Left ventricle myocardium superior (tissue), 1 donor: ENCODE data around the gene C6orf132. TPM values are rescaled to one million over a fixed set of nuclear protein-coding genes. Genes with fewer than 3 reads are reported as not detected.

Source experiments
- ATAC-seq: fragments of 200-7000 bp; cut with Tn5 transposase; one replicate; pipeline ENCODE4 v1.9.1; 2020; ENCODE audit warnings: mild to moderate bottlenecking, moderate library complexity
- DNase-seq: peaks from one replicate; pipeline ENCODE4 v3.0.0-alpha.2; 2020
- intact Hi-C: fragments of 100-400 bp; cut with micrococcal nuclease; formaldehyde crosslinking; loops from one replicate; pipeline ENCODE4 v1.11.0; 2022
- total RNA-seq: library from RNA; stranded (reverse); fragmentation: NEBNext Ultra II Directional; extraction: Animal tissue kit (Norgen Biotek cat#: 25700); gene quantifications from one replicate; pipeline ENCODE4 v1.2.1, GENCODE V29; 2021
- donor health status: DM: no; HTN: yes; CAD: no; lungs with severe emphysema.

Gene C6orf132
- total RNA-seq, 1 donor from 2014 or later = 2.2 TPM

- no peak for ATAC-seq
- intact Hi-C loops = no loop called here
- DNase-seq = peak; percentile 44
Measured at GRCh38 chr6:42140756-42141602, 1.4 kb downstream of the C6orf132 start.

GRCh38 chr6:42140032-42140431 lies 2.4 kb downstream of the C6orf132 start:
- ATAC-seq (no peak), DNase-seq (peak; percentile 39)
- intact Hi-C loops = no loop called here

- ATAC-seq (no peak), DNase-seq (no peak)
- intact Hi-C loops = no loop called here
Measured at GRCh38 chr6:42138630-42139619, 3.5 kb downstream of the C6orf132 start.

- intact Hi-C loops = no loop called here
Measured at GRCh38 chr6:42138190-42138589, 4.2 kb downstream of the C6orf132 start.

GRCh38 chr6:42137194-42137753 lies 5.1 kb downstream of the C6orf132 start:
- ATAC-seq (no peak), DNase-seq (no peak)
- intact Hi-C loops = no loop called here

More at GRCh38 chr6:42138190-42138589, 4.2 kb downstream of the C6orf132 start:
- ATAC-seq (no peak), DNase-seq (no peak)

GRCh38 chr6:42136508-42137193 lies 5.8 kb downstream of the C6orf132 start:
- DNase-seq (no peak), ATAC-seq (no peak)
- intact Hi-C loops = no loop called here

GRCh38 chr6:42135722-42136121 lies 6.7 kb downstream of the C6orf132 start:
- intact Hi-C loops = no loop called here
- no peak for DNase-seq
- no peak for ATAC-seq

GRCh38 chr6:42135161-42135560 lies 7.3 kb downstream of the C6orf132 start:
- intact Hi-C loops = no loop called here
- ATAC-seq (no peak), DNase-seq (no peak)

GRCh38 chr6:42133926-42134325 lies 8.5 kb downstream of the C6orf132 start:
- ATAC-seq = no peak
- no peak for DNase-seq
- intact Hi-C loops = no loop called here

- intact Hi-C loops = no loop called here
- DNase-seq (no peak), ATAC-seq (no peak)
Measured at GRCh38 chr6:42131531-42131930, 10.9 kb downstream of the C6orf132 start.

GRCh38 chr6:42129360-42129676 lies 13.1 kb downstream of the C6orf132 start:
- DNase-seq (no peak), ATAC-seq (peak; percentile 11)
- intact Hi-C loops = no loop called here

GRCh38 chr6:42128460-42129359 lies 13.7 kb downstream of the C6orf132 start:
- ATAC-seq (peak; percentile 78), DNase-seq (peak; percentile 50)
- intact Hi-C loops = no loop called here

GRCh38 chr6:42125663-42126062 lies 16.8 kb downstream of the C6orf132 start:
- ATAC-seq (no peak), DNase-seq (no peak)
- intact Hi-C loops = no loop called here

- DNase-seq (no peak), ATAC-seq (no peak)
- intact Hi-C loops = no loop called here
Measured at GRCh38 chr6:42125231-42125630, 17.2 kb downstream of the C6orf132 start.

GRCh38 chr6:42124223-42124836 lies 18.1 kb downstream of the C6orf132 start:
- DNase-seq (peak; percentile 50), ATAC-seq (peak; percentile 50)
- intact Hi-C loops = no loop called here

- intact Hi-C loops = no loop called here
- ATAC-seq (peak; percentile 26), DNase-seq (no peak)
Measured at GRCh38 chr6:42123379-42124103, 18.9 kb downstream of the C6orf132 start.
